WTC11 (cell line): ENCODE data around the gene NUDT16. TPM values are rescaled to one million over a fixed set of nuclear protein-coding genes. Genes with fewer than 3 reads are reported as not detected.

Source experiments
- ATAC-seq: fragments of 200-7000 bp; cut with Tn5 transposase; 2 replicates; pipeline ENCODE4 v1.10.0; 2021; ENCODE audit warnings: mild to moderate bottlenecking, moderate library complexity
- CTCF ChIA-PET: fragments of 300-600 bp; sonication (Branson Sonifier 250); formaldehyde crosslinking; loops from one replicate; lab custom pipeline; 2021; ENCODE audit warnings: antibody characterized with exemption; lab: Charles Lee
- POLR2A ChIA-PET: fragments of 350-600 bp; sonication (Branson Sonifier 250); formaldehyde crosslinking; loops from one replicate; lab custom pipeline; 2021; ENCODE audit warnings: antibody characterized with exemption; lab: Charles Lee
- DNase-seq: peaks from one replicate; pipeline ENCODE4 v3.0.0; 2021; ENCODE audit warnings: low spot score
- H3K27ac Mint-ChIP-seq: 2 replicates; pipeline ENCODE4 v1.8.0; 2021; ENCODE audit warnings: mixed read lengths
- H3K27me3 Mint-ChIP-seq: 2 replicates; pipeline ENCODE4 v1.8.0; 2021; ENCODE audit warnings: low read depth, mild to moderate bottlenecking, moderate library complexity, mixed read lengths
- H3K36me3 Mint-ChIP-seq: 2 replicates; pipeline ENCODE4 v1.8.0; 2021; ENCODE audit warnings: mixed read lengths
- H3K4me1 Mint-ChIP-seq: 2 replicates; pipeline ENCODE4 v1.8.0; 2022; ENCODE audit warnings: mixed read lengths
- H3K4me3 Mint-ChIP-seq: 2 replicates; pipeline ENCODE4 v1.8.0; 2021; ENCODE audit warnings: mild to moderate bottlenecking, moderate library complexity, mixed read lengths
- H3K9me3 Mint-ChIP-seq: 2 replicates; pipeline ENCODE4 v1.8.0; 2021; ENCODE audit warnings: mixed read lengths
- AFF4 ChIP-seq: sonication (generic); formaldehyde crosslinking; IDR thresholded peaks from 2 replicates; pipeline ENCODE4 v1.8.1; 2023; ENCODE audit warnings: mild to moderate bottlenecking, missing genetic modification reagents, borderline replicate concordance
- ARID4B ChIP-seq: sonication (generic); formaldehyde crosslinking; IDR thresholded peaks from 2 replicates; pipeline ENCODE4 v1.8.0; 2023; ENCODE audit warnings: missing genetic modification reagents, mild to moderate bottlenecking, borderline replicate concordance
- CDX4 ChIP-seq: fragments of 250-450 bp; sonication (Bioruptor Pico); IDR thresholded peaks from 2 replicates; pipeline ENCODE4 v1.9.0; 2021; ENCODE audit warnings: moderate library complexity, mild to moderate bottlenecking, inconsistent platforms, borderline replicate concordance
- FOXP1 ChIP-seq: sonication (generic); formaldehyde crosslinking; IDR thresholded peaks from 2 replicates; pipeline ENCODE4 v1.8.0; 2022; ENCODE audit warnings: missing genetic modification reagents, mild to moderate bottlenecking, moderate library complexity, borderline replicate concordance
- FOXP4 ChIP-seq: sonication (generic); formaldehyde crosslinking; IDR thresholded peaks from 2 replicates; pipeline ENCODE4 v1.8.0; 2022; ENCODE audit warnings: mild to moderate bottlenecking, missing genetic modification reagents
- MXD4 ChIP-seq: fragments of 250-450 bp; sonication (Bioruptor Pico); IDR thresholded peaks from 2 replicates; pipeline ENCODE4 v1.8.0; 2021; ENCODE audit warnings: mild to moderate bottlenecking, moderate library complexity, borderline replicate concordance
- MYBL2 ChIP-seq: sonication (generic); formaldehyde crosslinking; IDR thresholded peaks from 2 replicates; pipeline ENCODE4 v1.8.1; 2023; ENCODE audit warnings: mild to moderate bottlenecking, moderate library complexity, missing genetic modification reagents
- NR2C2 ChIP-seq: sonication (generic); formaldehyde crosslinking; IDR thresholded peaks from 2 replicates; pipeline ENCODE4 v1.8.0; 2022; ENCODE audit warnings: mild to moderate bottlenecking, missing genetic modification reagents
- PRDM15 ChIP-seq: sonication (generic); formaldehyde crosslinking; IDR thresholded peaks from 2 replicates; pipeline ENCODE4 v1.8.0; 2022; ENCODE audit warnings: missing genetic modification reagents
- RELA ChIP-seq: sonication (generic); formaldehyde crosslinking; IDR thresholded peaks from 2 replicates; pipeline ENCODE4 v1.8.1; 2022; ENCODE audit warnings: missing genetic modification reagents, mild to moderate bottlenecking, borderline replicate concordance
- TCF7 ChIP-seq: sonication (generic); formaldehyde crosslinking; IDR thresholded peaks from 2 replicates; pipeline ENCODE4 v1.8.0; 2022; ENCODE audit warnings: mild to moderate bottlenecking, low read depth, missing genetic modification reagents, moderate library complexity
- TEAD4 ChIP-seq: sonication (generic); formaldehyde crosslinking; IDR thresholded peaks from 2 replicates; pipeline ENCODE4 v1.8.0; 2022; ENCODE audit warnings: mild to moderate bottlenecking, missing genetic modification reagents
- TP53 ChIP-seq: sonication (generic); formaldehyde crosslinking; IDR thresholded peaks from 2 replicates; pipeline ENCODE4 v1.8.1; 2023; ENCODE audit warnings: mild to moderate bottlenecking, missing genetic modification reagents
- USF2 ChIP-seq: sonication (generic); formaldehyde crosslinking; IDR thresholded peaks from 2 replicates; pipeline ENCODE4 v1.8.1; 2023; ENCODE audit warnings: mild to moderate bottlenecking, missing genetic modification reagents, moderate library complexity
- ZNF138 ChIP-seq: sonication (generic); formaldehyde crosslinking; conservative IDR thresholded peaks from 2 replicates; pipeline ENCODE4 v1.8.1; 2022; ENCODE audit warnings: mild to moderate bottlenecking, moderate library complexity, missing genetic modification reagents
- total RNA-seq: library from RNA; stranded (reverse); gene quantifications from 3 replicates; pipeline ENCODE4 v1.2.3, GENCODE V29; 2021

The NUDT16 gene
- total RNA-seq, 1 experiment from 2014 or later, result 17.2 TPM

- Mint-ChIP-seq H3K4me1 (no peaks in the 10 kb centered on the region), H3K27me3 (no peaks in the 10 kb centered on the region), H3K27ac (no peak overlapping the region), H3K36me3 (no peaks in the 10 kb centered on the region), H3K4me3 (no peak overlapping the region), H3K9me3 (peaks cover 12% of the 10 kb centered on the region)
- ATAC-seq (no peak), DNase-seq (no peak)
- TF ChIP-seq TP53 (no peak), FOXP1 (CRISPR knock-in tag) (no peak), MXD4 (no peak), FOXP4 (CRISPR knock-in tag) (no peak), PRDM15 (CRISPR knock-in tag) (no peak), TEAD4 (CRISPR knock-in tag) (no peak), ZNF138 (CRISPR knock-in tag) (no peak), MYBL2 (CRISPR knock-in tag) (no peak), CDX4 (CRISPR knock-in tag) (no peak), AFF4 (no peak), RELA (no peak), ARID4B (CRISPR knock-in tag) (no peak), TCF7 (CRISPR knock-in tag) (no peak), NR2C2 (no peak), USF2 (CRISPR knock-in tag) (no peak)
- CTCF ChIA-PET, result no interaction called here
- POLR2A ChIA-PET, result no interaction called here
Measured at GRCh38 chr3:131393868-131394267, 12.3 kb downstream of the NUDT16 start.
